MM.1S (cell line): ENCODE measurements around the gene KNOP1.

Experiments
- DNase-seq: peaks from one replicate; pipeline ENCODE4 v3.0.0-alpha.2; 2015
- H2AFZ ChIP-seq: fragments of 300-600 bp; sonication (generic); 2 replicates; pipeline ENCODE4 v1.6.0; 2016; ENCODE audit warnings: antibody characterized with exemption, low read length
- H3F3A ChIP-seq: fragments of 300-600 bp; sonication (generic); 2 replicates; pipeline ENCODE4 v1.6.1; 2016; ENCODE audit warnings: mild to moderate bottlenecking, antibody characterized with exemption, low read length, moderate library complexity, mixed read lengths; ENCODE audit not compliant: insufficient read depth
- H3K27ac ChIP-seq: fragments of 300-600 bp; sonication (generic); 2 replicates; pipeline ENCODE4 v1.5.1; 2016; ENCODE audit warnings: mild to moderate bottlenecking, low read length
- H3K27me3 ChIP-seq: fragments of 300-600 bp; sonication (generic); replicated peaks from 2 replicates; pipeline ENCODE4 v1.6.0; 2016; ENCODE audit warnings: low read length; ENCODE audit not compliant: insufficient read depth
- H3K36me3 ChIP-seq: fragments of 300-600 bp; sonication (generic); replicated peaks from 2 replicates; pipeline ENCODE4 v1.6.1; 2016; ENCODE audit warnings: mild to moderate bottlenecking, low read length, mixed read lengths; ENCODE audit not compliant: insufficient read depth
- H3K4me1 ChIP-seq: fragments of 300-600 bp; sonication (generic); 2 replicates; pipeline ENCODE4 v1.6.1; 2016; ENCODE audit warnings: low read length, mixed read lengths
- H3K4me2 ChIP-seq: fragments of 300-600 bp; sonication (generic); 2 replicates; pipeline ENCODE4 v1.6.0; 2016; ENCODE audit warnings: low read depth, low read length
- H3K4me3 ChIP-seq: fragments of 300-600 bp; sonication (generic); 2 replicates; pipeline ENCODE4 v1.5.1; 2016; ENCODE audit warnings: low read length, mixed read lengths
- H3K79me2 ChIP-seq: fragments of 300-600 bp; sonication (generic); 2 replicates; pipeline ENCODE4 v1.6.1; 2016; ENCODE audit warnings: mixed run types, low read length, mixed read lengths
- H3K9ac ChIP-seq: fragments of 300-600 bp; sonication (generic); 2 replicates; pipeline ENCODE4 v1.6.1; 2016; ENCODE audit warnings: low read length, mixed read lengths
- H3K9me2 ChIP-seq: fragments of 300-600 bp; sonication (generic); replicated peaks from 2 replicates; pipeline ENCODE4 v1.6.1; 2016; ENCODE audit warnings: mild to moderate bottlenecking, low read length, mixed read lengths; ENCODE audit not compliant: insufficient read depth
- H3K9me3 ChIP-seq: fragments of 300-600 bp; sonication (generic); replicated peaks from 2 replicates; pipeline ENCODE4 v1.6.1; 2016; ENCODE audit warnings: mild to moderate bottlenecking, low read length, mixed read lengths; ENCODE audit not compliant: insufficient read depth
- H4K20me1 ChIP-seq: fragments of 300-600 bp; sonication (generic); 2 replicates; pipeline ENCODE4 v1.6.1; 2016; ENCODE audit warnings: mild to moderate bottlenecking, low read length, moderate library complexity, mixed read lengths; ENCODE audit not compliant: insufficient read depth
- EZH2 ChIP-seq: fragments of 300-600 bp; sonication (generic); optimal IDR thresholded peaks from 2 replicates; pipeline ENCODE3; 2017; ENCODE audit warnings: low read depth, mild to moderate bottlenecking, antibody characterized with exemption, low read length, mixed read lengths
- EZH2phosphoT487 ChIP-seq: fragments of 300-600 bp; sonication (generic); IDR thresholded peaks from 2 replicates; pipeline ENCODE4 v1.6.1; 2018; ENCODE audit warnings: antibody characterized with exemption, low read length
- TF ChIP-seq, protein P1 (sequence below): fragments of 300-600 bp; sonication (generic); IDR thresholded peaks from 2 replicates; pipeline ENCODE4 v1.5.1; 2016; ENCODE audit warnings: antibody characterized with exemption, low read length, mixed read lengths

The KNOP1 gene

DNA sequence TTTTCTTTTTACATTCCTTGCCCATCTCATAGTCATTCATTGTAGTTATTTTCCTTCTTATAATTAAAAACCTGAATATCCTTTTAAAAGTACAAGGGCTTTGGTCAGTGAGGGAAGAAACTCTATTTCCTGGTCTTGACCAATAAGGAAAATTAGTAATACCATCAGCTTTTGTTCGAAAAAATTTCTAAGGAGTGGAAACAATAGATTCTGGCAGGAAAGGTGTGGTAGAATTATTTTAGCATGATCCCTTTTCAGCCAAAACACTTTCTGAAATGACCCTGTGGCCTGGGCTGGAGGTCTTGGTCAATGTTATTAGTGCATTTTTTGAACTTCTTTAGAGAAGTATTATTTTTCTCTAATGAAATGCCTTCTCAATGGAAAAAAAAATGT lies 36.6 kb upstream of the KNOP1 start:
- no peak for DNase-seq

DNA sequence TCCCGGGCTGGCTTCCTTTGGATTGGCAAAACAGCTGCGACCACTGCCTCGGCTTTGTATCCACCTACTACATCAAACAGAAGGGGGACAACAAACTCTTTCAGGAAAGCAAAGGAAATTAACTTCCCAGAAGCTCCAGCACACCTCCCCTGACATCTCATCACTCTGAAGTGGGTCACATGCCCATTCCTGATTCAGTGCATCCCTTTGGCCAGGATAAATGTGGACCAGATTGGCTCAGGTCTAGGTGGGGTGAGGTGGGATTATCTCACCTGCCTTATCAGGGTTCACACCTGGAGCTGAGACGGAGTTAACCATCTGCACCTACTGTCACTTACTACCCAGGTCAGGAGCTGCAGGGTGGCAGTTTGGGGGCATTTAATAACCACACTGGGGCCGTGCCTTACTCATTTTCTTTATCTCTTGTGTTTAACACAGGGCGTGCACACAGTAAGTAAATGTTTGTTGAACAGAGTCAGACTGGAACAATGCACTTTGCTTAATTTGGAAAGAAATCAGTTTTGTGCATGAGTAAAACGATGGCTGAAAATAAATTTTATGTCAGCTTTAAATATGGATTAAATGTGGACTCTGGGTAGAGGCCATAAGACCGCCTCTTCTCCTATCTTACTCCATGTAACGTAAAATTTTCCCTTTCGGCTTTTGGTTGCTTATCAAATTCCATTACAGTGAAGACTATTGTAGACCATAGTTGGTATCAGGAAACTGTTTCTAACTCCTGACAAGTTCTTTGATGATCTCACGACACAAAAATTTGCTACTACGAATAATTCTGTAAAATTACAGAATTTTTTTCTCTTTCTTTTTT lies 36.0 kb upstream of the KNOP1 start:
- Histone ChIP-seq H3K27ac (no peak overlapping the region), H3K79me2 (no peaks in the 10 kb centered on the region), H3K9me3 (no peaks in the 10 kb centered on the region), H3K27me3 (no peaks in the 10 kb centered on the region), H3K9me2 (no peaks in the 10 kb centered on the region), H3K4me3 (no peak overlapping the region), H3K36me3 (no peaks in the 10 kb centered on the region), H3K9ac (no peak overlapping the region), H3K4me2 (no peak overlapping the region), H3K4me1 (no peaks in the 10 kb centered on the region), H4K20me1 (no peaks in the 10 kb centered on the region), H2AFZ (no peak overlapping the region), H3F3A (no peaks in the 10 kb centered on the region)
- TF ChIP-seq EZH2 (no peak), EZH2phosphoT487 (no peak)
- TF ChIP-seq, protein P1, sequence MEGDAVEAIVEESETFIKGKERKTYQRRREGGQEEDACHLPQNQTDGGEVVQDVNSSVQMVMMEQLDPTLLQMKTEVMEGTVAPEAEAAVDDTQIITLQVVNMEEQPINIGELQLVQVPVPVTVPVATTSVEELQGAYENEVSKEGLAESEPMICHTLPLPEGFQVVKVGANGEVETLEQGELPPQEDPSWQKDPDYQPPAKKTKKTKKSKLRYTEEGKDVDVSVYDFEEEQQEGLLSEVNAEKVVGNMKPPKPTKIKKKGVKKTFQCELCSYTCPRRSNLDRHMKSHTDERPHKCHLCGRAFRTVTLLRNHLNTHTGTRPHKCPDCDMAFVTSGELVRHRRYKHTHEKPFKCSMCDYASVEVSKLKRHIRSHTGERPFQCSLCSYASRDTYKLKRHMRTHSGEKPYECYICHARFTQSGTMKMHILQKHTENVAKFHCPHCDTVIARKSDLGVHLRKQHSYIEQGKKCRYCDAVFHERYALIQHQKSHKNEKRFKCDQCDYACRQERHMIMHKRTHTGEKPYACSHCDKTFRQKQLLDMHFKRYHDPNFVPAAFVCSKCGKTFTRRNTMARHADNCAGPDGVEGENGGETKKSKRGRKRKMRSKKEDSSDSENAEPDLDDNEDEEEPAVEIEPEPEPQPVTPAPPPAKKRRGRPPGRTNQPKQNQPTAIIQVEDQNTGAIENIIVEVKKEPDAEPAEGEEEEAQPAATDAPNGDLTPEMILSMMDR: no peak
- DNase-seq: no peak

More for the DNA sequence above, 36.6 kb upstream of the KNOP1 start:
- Histone ChIP-seq H3K9me3 (no peaks in the 10 kb centered on the region), H2AFZ (no peak overlapping the region), H3K27ac (no peak overlapping the region), H3F3A (no peaks in the 10 kb centered on the region), H3K36me3 (no peaks in the 10 kb centered on the region), H3K9me2 (no peaks in the 10 kb centered on the region), H3K4me1 (no peaks in the 10 kb centered on the region), H3K4me2 (no peak overlapping the region), H3K27me3 (no peaks in the 10 kb centered on the region), H3K4me3 (no peak overlapping the region), H4K20me1 (no peaks in the 10 kb centered on the region), H3K9ac (no peak overlapping the region), H3K79me2 (no peaks in the 10 kb centered on the region)
- TF ChIP-seq EZH2: no peak
- TF ChIP-seq, protein P1: no peak
- TF ChIP-seq EZH2phosphoT487: no peak

DNA sequence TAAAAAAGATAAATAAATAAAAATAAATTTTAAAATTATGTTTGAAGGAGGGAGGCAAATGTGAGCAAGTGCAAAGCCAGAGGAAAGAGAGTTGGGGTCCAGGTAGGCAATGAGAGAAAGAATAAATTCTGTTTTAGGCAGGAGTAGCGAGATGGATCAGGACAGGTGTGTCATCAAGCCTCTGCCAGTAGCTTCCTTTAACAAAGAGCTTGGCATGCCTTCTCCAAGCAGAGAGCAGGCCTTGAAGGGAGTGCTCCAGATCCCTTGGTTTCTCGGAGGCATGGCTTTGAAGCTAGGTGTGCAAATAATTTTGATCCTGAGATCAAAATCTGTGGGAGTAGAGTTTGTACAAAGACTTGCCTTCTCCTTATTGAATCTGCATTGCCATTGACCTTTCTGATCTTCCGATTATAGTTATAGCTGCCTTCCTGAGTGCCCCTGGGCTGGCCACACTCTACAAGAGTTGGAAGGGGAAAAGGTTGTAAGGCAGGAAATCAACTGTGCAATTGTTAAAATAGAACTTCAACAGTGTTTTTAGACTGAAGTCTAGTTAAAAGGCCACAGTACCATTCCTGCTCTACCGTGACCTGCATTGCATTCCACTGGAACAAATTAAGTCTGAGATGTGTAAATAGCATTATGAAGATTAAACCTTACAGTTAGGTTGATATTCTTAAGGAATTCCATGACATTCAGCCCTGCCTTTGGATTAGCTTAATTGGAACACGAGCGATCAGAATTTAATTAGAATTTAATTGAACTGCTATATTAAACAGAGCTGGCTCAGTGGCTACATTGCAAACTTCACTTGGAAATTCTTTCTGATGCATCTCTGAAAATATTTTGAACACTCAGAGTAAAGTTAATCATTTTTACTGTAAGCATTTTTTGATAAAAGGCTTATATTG lies 33.7 kb upstream of the KNOP1 start:
- Histone ChIP-seq H3K27ac (no peak overlapping the region), H2AFZ (no peak overlapping the region), H3K9me2 (no peaks in the 10 kb centered on the region), H3K4me1 (no peaks in the 10 kb centered on the region), H4K20me1 (no peaks in the 10 kb centered on the region), H3K36me3 (no peaks in the 10 kb centered on the region), H3K79me2 (no peaks in the 10 kb centered on the region), H3K9ac (no peak overlapping the region), H3F3A (no peaks in the 10 kb centered on the region), H3K4me2 (no peak overlapping the region), H3K27me3 (no peaks in the 10 kb centered on the region), H3K9me3 (no peaks in the 10 kb centered on the region), H3K4me3 (no peak overlapping the region)
- DNase-seq: no peak
- TF ChIP-seq, protein P1: no peak
- TF ChIP-seq EZH2phosphoT487: no peak
- TF ChIP-seq EZH2: no peak
